GM18861 (cell line): ENCODE measurements around the gene FBN2.
"Not testable (repeated sequence)": the region's sequence is repeated elsewhere in the genome, so short reads cannot be mapped to it uniquely, and the experiment has no call there.

ENCODE experiments used
- ATAC-seq: cut with Tn5 transposase; IDR thresholded peaks from one replicate; pipeline ENCODE4 v1.9.1; 2021; ENCODE audit not compliant: unreplicated experiment

FBN2 gene

DNA sequence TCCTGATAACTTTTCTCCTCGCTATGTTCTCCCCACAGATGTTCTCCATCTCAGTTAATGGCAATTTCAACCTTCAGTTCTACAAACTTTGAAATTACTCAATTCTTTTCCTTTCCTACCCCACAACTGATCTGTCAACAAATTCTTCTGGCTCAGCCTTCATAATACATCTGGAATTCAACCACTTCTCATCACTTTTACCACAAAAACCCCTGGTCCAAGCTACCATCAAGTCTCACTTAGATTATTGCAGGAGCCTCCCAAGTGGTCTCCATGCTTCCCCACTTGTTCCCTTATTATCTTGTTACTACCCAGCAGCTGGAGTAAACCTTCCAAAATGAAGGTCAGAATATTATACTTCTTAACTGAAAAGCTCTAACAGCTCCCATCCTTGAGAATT lies 110.1 kb downstream of the FBN2 start:
- ATAC-seq, result no peak

DNA sequence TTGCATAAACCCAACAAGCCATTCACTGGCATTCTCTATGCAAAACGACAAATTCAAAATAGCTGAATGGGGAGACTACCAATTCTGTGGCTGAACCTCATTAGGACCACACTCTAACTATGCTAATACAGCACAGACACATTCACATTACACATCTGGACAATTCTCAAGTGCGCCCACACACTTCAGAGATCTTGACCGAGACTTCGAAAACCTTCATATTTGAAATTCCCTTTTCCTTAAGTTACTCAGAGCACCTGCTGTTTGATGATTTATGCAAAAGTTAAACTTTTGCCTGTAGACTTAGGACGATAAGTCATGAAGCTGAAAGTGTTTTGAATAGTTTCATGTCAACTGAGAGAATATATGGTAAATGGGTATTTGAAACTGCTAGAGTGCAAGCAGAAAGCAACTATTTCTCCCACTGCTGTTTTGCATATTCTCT lies 111.9 kb downstream of the FBN2 start:
- ATAC-seq, result peak; percentile 84

DNA sequence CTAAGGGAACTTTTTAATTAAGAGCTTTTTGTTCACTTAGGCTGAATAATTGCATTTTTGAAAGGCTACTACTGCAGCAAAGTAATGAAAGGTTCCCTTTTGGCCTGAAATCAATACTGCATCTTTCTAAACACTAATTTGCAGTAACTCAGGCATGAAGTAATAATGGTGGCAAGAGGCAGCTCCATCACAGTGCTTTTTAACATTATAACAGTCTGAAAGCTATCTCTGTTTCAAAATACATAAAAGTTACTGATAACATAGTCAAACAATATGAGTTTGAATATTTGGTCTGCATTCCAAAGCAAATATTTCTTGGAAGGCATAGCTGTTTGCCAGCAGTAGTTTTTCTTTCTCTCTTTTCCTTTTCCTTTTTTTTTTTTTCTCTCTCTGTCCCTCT lies 113.4 kb downstream of the FBN2 start:
- ATAC-seq, result no peak

DNA sequence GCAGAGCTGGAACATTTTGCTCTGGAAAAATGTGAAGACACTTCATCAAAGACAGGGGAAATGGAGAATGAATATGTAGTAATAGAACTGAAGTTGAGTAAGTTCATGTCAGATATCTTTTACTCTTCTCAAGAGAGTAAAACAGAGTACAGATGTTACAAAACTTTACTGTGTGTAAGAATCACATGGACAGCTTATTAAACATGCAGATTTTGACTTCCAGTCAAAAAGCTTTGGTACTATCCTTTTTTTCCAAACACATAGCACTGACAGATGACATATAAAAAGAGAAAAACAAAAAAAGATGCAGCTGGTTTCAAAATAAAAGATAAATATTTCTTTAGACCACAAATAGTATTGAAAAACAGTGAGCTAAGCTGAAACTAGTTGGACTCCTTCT lies 115.4 kb downstream of the FBN2 start:
- no peak for ATAC-seq

DNA sequence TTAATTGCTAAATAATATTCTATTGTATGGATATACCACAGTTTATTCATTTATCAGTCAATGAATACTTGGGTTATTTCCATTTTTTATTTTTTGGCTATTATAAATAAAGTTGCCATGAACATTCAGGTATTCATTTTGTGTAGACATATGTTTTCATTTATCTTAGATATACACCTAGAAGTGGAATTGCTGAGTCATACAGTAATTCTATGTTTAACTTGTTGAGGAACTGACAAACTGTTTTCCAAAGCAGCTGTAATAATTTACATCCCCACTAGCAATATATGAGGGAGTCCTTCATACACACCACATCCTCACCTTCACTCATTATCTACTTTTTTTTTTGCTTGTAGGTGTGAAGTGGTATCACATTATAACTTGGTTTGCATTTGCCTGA lies 123.6 kb downstream of the FBN2 start:
- ATAC-seq, result no peak

DNA sequence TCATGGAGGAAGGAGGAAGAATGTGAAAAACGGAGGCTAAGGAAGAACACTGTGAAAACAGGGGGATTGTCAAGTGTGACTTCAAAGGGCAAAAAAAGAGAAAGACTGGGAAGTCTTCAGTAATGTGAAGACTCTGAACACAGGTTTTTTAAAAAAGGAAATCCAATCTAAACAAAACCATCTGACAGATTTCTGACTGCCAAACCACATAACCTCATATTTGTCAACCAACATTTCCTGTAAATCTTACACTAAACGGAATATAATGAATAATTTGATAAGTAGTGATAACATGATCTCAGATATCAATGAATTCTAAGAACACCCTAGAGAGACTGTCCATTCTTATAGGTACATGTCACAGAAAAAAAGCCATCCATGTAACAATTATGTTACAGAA lies 124.7 kb downstream of the FBN2 start:
- no peak for ATAC-seq

DNA sequence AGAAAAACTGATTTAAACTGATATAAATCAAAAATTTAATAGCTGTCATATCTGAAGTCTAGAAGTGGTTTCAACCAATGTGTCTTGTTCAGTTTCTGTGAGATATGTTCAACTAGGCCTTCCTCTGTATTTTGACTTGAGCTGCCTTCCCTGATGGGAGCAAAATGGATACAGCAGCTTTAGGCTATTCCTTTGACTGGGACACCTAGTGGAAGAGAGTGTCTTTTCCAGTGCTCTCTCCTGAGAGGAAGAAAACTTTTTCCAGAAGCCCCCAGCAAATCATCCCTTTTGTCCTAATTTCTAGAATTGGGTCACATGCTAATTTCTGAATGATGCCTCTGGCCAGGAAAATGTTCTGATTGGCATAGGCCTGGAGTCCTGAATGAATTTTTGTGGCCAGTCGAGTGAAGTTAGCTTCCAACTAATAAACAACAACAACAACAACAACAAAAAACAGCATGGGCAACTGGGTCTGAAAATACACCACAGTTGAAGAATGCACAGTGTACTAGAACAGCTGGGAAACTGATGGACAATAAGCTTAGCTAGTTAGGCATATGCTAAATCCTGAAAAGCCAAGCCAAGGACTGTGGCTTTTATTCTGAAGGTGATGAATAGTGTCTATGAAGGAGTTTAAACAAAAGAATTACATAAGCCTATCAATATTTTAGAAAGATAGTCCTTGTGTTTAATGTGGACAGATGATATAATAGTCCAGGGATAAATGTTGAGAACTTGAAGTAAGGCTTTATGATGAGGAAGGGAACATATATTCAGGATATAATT lies 125.7 kb downstream of the FBN2 start:
- no peak for ATAC-seq

DNA sequence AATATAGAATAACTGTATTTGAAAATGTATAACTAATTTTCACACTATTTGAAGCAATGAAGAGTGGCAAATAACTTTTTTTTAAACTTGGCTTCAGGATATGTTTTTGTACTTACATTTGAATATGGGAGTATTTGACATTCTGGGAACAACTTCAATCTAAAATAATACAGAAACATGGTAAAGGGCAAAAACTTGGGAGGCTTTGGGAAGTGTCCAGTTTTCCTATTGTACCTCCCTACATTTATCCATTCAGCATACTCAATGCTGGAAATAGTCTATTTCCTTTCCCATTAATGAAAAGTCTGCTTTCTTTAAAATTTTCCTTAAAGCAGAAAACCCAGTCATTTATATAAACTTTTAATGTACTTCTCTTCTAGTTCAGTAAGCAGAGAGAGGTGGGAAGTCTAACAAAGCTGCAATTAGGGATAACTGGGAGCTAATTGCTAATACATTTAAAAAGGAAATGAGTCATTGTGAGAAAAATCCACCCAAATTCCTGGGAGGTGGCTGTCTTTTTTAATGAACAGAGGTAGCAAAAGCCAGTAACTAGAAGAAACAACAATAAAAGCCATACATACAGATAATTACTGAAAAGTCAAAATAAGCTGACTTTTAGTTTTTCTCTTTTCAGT lies 128.8 kb downstream of the FBN2 start:
- no peak for ATAC-seq

DNA sequence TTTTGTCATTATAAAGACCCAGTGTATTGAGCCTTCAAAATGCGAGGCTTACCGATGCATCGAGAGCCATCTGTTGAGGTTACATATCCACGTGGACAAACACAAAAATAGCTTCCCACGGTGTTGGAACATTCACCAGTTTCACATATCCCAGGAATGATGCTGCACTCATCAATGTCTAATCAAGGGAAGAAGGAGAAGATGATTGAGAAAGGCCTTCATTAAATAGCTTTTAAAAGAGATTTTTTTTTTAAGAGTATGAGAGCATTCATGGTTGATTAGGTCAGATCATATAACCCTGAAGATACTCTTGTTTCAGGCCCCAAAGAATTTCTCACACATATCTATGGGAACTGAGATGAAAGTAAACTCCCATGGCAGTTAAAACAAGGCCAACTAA lies 129.4 kb downstream of the FBN2 start:
- ATAC-seq, result no peak

DNA sequence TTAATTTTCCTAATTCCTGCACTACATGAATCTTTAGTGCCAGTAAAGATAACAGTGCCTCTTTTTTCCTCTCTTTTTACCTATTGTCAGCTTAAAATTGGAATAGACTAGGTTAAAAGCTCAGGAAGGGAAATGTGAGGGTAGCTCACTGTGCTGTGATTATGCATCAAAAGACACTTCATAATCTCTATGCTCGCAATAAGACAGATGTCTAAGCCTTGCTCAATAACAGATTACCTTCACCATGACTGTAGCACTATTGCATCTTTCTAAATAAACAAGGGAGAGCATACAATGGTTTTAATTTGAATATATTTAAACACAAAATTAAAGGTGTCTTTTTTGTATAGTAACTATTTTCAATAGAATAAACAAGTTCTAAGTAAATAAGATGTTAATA lies 130.1 kb downstream of the FBN2 start:
- ATAC-seq, result no peak

DNA sequence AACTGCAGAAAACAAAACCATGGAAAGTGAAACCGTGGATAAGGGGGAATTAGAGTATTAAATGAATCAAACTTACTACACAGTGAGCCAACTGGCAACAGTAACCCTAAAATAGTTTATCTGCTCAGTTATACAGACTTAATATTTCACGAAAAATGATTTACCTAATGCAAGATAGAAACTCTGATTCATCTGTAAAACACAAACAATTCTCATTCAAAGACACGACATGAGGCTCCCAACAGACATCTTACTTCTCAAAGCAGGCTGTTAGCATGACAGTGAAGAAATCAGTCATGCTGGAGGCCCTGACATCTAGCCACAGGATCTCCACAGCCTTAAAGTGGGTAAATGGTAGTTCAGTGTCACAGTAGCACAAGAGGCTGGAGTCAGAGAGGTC lies 131.2 kb downstream of the FBN2 start:
- no peak for ATAC-seq

DNA sequence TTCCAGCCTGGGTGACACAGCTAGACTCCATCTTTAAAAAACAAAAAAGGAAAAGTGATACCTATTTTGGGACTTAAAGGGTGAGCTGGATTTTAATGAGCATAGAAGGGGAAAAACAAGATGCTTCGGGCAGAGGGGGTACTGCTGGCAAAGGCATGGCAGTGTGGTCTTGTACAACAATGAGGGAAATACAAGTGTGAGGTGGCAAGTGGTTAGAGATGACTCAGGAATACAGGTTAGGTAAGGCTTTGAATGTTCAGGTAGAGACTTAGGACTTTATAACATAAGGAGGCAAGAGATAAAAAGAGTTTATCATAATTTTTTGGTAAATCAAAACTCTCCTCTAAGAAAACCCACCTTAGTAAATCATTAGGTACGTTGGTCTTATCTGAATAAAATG lies 132.9 kb downstream of the FBN2 start:
- ATAC-seq, result no peak

DNA sequence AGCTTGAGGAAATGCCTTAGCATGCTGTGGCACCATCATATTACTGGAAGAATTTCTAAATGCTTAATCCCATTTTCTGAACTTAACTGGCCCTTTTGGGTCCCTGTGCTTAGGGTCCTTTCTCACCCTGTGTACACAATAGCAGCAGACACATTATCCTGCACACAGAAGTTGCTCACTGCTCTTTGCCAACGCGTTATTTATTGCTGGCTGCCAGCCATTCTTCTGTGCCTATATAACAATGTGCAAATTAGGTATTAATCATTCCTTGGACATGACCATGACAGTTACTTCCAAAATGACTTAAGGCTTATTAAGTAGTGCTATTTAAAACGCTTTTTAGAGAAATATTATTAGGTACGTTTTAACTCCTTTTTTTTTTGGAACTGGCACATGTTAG lies 134.7 kb downstream of the FBN2 start:
- ATAC-seq, result no peak

DNA sequence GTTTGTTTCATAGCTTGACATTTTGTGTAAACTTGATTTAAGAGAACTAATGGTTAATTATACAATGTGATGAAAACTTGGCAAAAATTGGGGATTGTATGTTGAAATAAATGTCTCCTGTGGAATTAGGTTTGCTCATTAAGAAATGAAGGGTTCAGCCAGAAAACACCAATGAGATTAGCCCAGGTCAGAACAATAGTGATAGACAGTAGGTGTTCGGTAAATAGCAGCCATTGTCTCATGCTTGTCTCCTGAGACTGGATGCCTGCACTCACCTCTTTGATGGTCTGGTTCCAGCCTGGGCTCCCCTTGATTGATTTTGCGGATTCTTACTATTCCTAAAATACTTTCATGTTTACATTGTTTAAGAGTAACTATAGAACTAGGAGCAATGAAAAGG lies 135.5 kb downstream of the FBN2 start:
- no peak for ATAC-seq

DNA sequence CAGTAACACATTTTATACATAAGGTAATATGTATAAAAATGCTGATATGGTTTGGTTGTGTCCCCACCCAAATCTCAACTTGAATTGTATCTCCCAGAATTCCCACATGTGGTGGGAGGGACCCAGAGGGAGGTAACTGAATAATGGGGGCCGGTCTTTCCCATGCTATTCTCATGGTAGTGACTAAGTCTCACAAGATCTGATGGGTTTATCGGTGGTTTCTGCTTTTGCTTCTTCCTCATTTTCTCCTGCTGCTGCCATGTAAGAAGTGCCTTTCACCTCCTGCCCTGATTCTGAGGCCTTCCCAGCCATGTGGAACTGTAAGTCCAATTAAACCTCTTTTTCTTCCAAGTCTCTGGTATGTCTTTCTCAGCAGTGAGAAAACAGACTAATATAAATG lies 137.3 kb downstream of the FBN2 start:
- ATAC-seq, result not testable (repeated sequence)

DNA sequence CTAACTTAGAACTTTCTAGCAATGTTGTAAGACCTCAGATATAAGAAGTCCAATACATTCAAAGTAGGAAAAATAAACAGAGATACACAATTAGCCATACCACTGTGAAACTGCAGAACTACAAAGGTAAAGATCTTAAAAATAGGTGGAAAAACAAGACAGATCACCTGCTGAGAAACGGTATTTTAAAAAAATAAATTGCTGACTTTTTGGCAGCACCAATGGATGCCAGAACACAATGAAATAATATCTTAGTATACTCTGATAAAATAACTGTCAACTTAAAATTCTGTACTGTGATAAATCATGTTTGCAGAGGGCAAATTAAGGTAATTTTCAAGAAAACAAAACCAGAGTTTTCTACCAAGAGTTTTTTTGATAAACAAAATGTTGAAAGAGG lies 138.9 kb downstream of the FBN2 start:
- ATAC-seq, result no peak

DNA sequence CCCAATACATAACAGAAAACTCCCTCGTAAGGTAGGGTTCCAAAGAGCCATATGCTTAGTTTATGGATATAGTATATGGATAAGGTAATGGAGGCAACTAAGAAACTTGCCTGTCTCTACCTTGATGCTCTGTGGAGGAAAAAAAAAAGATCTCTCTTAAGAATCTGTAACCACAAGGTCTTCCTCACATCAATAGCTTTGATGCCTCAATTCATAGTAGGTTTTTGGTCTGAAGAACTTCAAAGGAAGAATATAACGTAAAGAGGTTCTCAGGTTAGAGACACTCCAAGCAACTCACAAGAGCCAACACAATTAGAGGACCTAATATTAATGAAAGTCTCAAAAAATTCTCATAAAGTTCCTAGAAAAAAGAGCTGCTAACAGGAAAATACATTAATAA lies 140.2 kb downstream of the FBN2 start:
- ATAC-seq, result no peak

DNA sequence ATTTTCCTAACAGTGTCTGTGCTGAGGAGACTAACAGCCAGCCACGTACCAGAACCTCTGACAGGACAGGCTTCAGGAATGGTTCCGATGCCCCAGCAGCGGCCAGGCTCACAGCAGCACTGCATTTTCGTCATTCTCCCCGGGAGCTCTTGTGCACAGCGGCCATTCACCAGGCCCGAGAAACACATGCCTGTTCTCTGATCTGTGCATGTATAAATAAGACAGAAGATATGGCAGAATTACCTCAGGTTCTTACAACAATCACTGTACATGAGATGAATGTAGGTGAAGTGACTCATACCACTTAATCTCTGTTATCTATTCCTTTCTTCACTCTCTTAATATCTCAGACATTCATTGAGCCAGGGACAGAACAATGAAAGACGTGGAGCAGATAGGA lies 143.0 kb downstream of the FBN2 start:
- ATAC-seq, result no peak

DNA sequence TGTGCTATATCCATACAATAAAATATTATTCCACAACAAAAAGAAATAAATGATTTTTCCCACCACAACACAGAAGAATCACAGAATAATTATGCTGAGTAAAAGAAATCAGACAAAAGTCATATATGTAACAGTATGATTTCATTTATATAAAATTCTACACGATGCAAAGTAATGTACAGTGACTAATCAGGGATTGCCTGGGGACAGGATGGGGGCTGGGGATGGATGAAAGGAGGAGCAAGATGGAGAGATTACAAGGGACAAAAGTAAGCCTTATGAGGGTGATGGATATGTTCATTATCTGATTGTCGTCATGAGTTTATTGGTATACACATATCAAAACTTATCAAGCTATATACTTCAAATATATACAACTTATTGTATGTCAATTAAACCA lies 154.0 kb downstream of the FBN2 start:
- no peak for ATAC-seq

DNA sequence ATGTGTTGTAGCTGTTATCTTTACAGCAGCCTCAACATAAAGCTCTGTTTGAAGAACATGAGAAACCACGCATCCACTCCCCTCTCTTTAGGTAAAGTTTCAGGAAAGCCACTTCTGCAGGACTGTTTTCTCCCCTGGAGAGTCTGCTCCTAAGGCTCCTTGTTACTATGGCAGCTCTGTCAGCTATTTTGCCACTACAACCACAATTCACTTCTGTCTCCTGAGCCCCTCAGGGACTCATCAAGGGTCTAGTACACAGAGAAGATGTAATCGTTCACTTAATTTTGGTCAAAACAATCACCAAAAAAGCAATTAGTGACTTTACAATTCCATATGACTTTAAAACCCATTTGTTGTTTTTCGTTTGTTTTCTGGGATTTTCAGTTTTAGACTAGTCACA lies 157.7 kb downstream of the FBN2 start:
- ATAC-seq, result no peak

DNA sequence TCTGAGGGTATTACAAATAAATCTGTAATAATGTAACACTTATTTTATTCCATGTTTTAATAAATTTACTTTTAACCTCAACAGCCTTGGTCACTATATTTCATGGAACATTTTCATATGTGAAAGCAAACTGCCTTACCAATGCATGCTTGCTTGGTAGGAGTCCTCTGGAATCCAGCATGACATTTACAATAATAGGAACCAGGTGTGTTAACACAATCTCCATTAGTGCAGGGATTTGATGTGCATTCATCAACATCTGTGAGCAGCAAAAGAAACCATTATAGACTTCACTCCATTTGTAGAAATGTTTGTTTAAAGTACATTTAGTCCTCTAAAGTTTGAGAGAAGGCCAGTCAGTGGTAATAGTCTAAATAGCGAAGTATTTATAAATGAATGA lies 159.4 kb downstream of the FBN2 start:
- no peak for ATAC-seq

DNA sequence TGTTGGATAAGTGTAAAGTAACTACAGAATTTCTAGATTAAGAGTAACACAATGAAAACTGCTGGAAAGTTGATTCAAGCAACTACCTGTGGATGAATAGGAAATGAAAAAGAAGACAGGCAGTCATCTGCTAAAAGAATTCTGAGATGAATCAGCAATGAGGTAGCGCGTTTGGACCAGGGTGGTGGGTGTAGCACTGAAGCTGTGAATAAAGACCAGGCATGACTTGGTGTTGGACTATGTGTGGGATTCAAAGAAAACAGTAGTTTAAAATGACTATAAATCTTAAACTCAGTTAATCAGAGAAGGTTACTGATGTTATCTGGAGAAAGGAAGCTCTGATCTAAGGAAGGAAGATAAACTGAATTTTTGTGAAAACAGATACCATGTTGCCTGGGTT lies 159.8 kb downstream of the FBN2 start:
- no peak for ATAC-seq

DNA sequence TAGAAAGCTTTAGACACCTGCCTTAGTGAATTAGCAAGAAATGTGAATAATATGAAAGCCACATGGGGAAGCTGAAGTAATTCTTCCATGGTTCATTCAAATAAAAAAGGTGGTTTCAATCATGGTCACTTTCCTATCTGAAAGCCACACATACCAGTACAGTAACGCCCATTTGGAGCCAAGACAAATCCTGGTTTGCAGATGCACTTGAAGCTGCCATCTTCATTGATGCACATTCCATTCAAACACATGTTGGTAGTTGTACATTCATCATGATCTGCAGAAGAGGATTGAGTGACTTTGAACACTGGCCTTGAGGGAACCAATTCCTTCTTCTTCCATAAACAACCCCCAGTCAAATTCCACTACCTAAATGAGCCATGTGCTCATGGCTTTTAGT lies 161.5 kb downstream of the FBN2 start:
- no peak for ATAC-seq
